GM12878 (cell line): ENCODE results near the gene NRG2.

ENCODE experiments used
- MXI1 ChIP-seq: fragments of 150-350 bp; IDR thresholded peaks from 2 replicates; pipeline ENCODE4 v1.6.1; 2011; ENCODE audit warnings: low read depth, mild to moderate bottlenecking, inconsistent platforms, low read length, improper control_type of control experiment
- REST ChIP-seq: IDR thresholded peaks from 2 replicates; pipeline ENCODE4 v1.6.1; 2012; ENCODE audit warnings: mild to moderate bottlenecking, low read depth, low read length
- ZBTB4 ChIP-seq: fragments of 450-650 bp; formaldehyde crosslinking; IDR thresholded peaks from 2 replicates; pipeline ENCODE4 v1.4.0; 2022; ENCODE audit warnings: mild to moderate bottlenecking, moderate library complexity
- ZZZ3 ChIP-seq: IDR thresholded peaks from 2 replicates; pipeline ENCODE4 v1.6.1; 2011; ENCODE audit warnings: low read depth; ENCODE audit not compliant: control insufficient read depth, insufficient read length

DNA sequence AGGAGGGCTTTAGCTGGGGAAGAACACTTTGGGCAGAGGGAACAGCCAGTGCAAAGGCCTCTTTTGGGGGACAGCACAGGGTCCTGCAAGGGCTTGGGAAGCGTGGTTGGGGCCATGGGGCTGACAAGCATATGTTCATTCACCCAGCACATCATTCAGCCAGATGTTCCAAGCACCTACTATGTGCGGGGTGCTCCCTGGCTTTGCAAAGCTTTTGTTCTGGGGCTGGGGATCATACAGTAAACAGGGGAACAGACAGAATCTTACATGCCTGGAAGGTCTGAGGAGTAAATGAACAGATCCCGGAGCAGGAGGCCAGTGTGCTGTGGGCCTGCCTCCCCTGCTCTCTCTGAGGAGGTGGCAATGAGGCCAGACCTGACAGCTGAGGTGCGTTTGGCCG is 230.8 kb downstream of the NRG2 start:
- TF ChIP-seq ZBTB4 (CRISPR knock-in tag) (no peak), MXI1 (no peak), ZZZ3 (no peak), REST (no peak)
